Measurements from ENCODE around the gene AURKB. TPM values are rescaled to one million over a fixed set of nuclear protein-coding genes. Genes with fewer than 3 reads are reported as not detected.

The AURKB gene
- total RNA-seq, result 10 to 100 TPM in 2 of 4 donors, 1 to 10 TPM in 2; 3.2 to 12.9 (median 8.6) TPM

DNA sequence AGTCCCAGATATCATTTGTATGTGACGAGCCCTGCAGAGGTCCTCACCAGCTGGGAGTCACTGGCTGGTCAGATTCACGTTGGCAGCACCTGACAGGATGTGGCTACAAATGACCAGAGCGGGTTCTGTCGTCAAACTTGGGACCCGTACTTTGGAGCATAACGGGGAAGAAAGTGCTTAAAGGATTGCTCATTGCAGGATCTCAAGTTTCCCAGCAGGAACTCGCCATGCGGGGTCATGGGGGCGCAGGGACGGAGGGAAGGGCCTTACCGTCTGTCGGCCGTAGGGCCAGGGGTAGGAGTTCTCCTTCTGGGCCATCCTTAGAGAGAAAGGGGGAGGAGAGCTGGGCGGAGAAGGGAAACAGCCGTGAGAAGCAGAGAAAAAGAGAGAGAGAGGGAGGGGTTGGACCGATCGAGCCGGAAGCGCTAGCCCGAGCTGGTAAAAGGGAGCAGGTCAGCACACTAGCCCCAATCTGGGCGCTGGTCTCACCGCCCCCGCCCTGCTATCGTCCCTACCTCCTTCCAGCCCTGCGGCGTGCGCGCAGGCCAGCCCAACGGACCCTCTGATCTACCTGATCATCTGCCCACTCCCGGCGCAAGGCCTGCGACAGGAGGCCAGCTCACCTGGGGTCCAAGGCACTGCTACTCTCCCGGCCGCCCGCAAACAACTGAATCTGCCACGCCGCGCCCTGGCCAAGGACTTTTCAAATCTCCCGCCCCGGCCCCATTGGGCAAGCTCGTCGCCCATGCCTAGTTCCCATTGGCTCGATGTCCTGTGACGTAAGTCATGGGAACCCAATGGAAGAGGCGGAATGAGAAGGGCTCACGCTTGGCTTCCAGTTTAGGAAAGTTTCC is at the start of gene AURKB:
AURKB (minus strand) TSS at position 669 of the 854 bp plus-strand sequence; CDS start at position 318, 351 bp downstream.
- peak; percentile 96 to 98 for DNase-seq (ENCODE audit: low spot score in 2 of 2)
- no peak for TF ChIP-seq POLR2A (IDR thresholded peaks at IDR 0.05)
- TF ChIP-seq, protein P1, sequence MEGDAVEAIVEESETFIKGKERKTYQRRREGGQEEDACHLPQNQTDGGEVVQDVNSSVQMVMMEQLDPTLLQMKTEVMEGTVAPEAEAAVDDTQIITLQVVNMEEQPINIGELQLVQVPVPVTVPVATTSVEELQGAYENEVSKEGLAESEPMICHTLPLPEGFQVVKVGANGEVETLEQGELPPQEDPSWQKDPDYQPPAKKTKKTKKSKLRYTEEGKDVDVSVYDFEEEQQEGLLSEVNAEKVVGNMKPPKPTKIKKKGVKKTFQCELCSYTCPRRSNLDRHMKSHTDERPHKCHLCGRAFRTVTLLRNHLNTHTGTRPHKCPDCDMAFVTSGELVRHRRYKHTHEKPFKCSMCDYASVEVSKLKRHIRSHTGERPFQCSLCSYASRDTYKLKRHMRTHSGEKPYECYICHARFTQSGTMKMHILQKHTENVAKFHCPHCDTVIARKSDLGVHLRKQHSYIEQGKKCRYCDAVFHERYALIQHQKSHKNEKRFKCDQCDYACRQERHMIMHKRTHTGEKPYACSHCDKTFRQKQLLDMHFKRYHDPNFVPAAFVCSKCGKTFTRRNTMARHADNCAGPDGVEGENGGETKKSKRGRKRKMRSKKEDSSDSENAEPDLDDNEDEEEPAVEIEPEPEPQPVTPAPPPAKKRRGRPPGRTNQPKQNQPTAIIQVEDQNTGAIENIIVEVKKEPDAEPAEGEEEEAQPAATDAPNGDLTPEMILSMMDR (IDR thresholded peaks at IDR 0.05), result no peak
- intact Hi-C loops (cut with DNase I; ENCODE audit: low total_unique reads), result no loop called here
- H3K4me3 ChIP-seq (ENCODE audit: low read depth, poor library complexity, severe bottlenecking), result peak within 1 kb of the TSS; percentile 25
- 3% methylated on average over 46 of the region's 46 CpGs for WGBS, 2 donors

- DNase-seq (ENCODE audit: low spot score in 2 of 2), result no peak
- 92 to 95% methylated on average over 5 to 8 of the region's 8 CpGs for WGBS, 2 donors
- no peak overlapping the region for H3K4me3 ChIP-seq (ENCODE audit: low read depth, poor library complexity, severe bottlenecking)
- TF ChIP-seq, protein P1 (IDR thresholded peaks at IDR 0.05), result no peak
- no peak for TF ChIP-seq POLR2A (IDR thresholded peaks at IDR 0.05)
- intact Hi-C loops (cut with DNase I; ENCODE audit: low total_unique reads), result no loop called here
Measured at GRCh38 chr17:8257801-8258200, 47.4 kb upstream of the AURKB start.

DNA sequence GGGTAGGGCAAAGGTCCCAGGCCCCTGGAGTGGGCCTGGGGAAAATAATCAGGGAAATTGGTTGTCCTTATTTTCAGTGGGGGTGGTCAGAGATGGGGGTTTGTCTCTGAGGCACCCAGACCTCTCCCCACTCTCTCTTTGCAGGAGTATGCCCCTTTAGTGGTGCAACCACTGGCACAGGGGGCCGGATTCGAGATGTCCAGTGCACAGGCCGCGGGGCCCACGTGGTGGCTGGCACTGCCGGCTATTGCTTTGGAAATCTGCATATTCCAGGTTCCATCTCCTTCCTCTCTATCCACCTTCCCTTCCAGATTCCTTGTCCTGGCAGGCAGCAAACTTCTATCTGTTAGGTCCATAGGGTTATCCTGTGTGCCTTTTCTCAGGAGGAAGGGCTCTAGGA is 46.3 kb upstream of the AURKB start:
- no peak for TF ChIP-seq POLR2A (IDR thresholded peaks at IDR 0.05)
- TF ChIP-seq, protein P1 (IDR thresholded peaks at IDR 0.05), result no peak
- H3K4me3 ChIP-seq (ENCODE audit: low read depth, poor library complexity, severe bottlenecking), result no peak overlapping the region
- 95 to 100% methylated on average over 6 of the region's 6 CpGs for WGBS, 2 donors
- no peak for DNase-seq (ENCODE audit: low spot score in 2 of 2)
- intact Hi-C loops (cut with DNase I; ENCODE audit: low total_unique reads), result no loop called here

DNA sequence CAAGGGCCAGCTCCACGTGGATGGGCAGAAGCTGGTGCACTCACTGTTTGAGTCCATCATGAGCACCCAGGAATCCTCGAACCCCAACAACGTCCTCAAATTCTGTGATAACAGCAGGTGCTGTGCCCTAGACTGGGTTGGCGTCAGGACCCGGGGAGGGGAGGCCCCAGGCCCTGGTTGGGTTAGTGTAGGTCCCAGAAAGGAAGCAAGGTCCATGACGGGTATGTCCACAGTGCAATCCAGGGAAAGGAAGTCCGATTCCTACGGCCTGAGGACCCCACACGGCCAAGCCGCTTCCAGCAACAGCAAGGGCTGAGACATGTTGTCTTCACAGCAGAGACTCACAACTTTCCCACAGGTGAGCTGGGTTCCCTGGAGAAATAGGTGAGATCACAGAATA is 45.9 kb upstream of the AURKB start:
- no peak overlapping the region for H3K4me3 ChIP-seq (ENCODE audit: low read depth, poor library complexity, severe bottlenecking)
- intact Hi-C loops (cut with DNase I; ENCODE audit: low total_unique reads), result no loop called here
- TF ChIP-seq, protein P1 (IDR thresholded peaks at IDR 0.05), result no peak
- no peak for TF ChIP-seq POLR2A (IDR thresholded peaks at IDR 0.05)
- 95 to 97% methylated on average over 7 to 10 of the region's 10 CpGs for WGBS, 2 donors
- no peak for DNase-seq (ENCODE audit: low spot score in 2 of 2)

- WGBS, 2 donors, result 90 to 96% methylated on average over 9 of the region's 9 CpGs
- H3K4me3 ChIP-seq (ENCODE audit: low read depth, poor library complexity, severe bottlenecking), result no peak overlapping the region
- DNase-seq (ENCODE audit: low spot score in 2 of 2), result no peak
- intact Hi-C loops (cut with DNase I; ENCODE audit: low total_unique reads), result no loop called here
- TF ChIP-seq, protein P1 (IDR thresholded peaks at IDR 0.05), result no peak
- TF ChIP-seq POLR2A (IDR thresholded peaks at IDR 0.05), result no peak
Measured at GRCh38 chr17:8255499-8255898, 45.1 kb upstream of the AURKB start.
